Measurements from ENCODE around the gene BOLA3. TPM values are rescaled to one million over a fixed set of nuclear protein-coding genes. Genes with fewer than 3 reads are reported as not detected.

The BOLA3 gene
- total and polyA plus RNA-seq, 8 donors, result 7.2 to 32.5 (median 16.2) TPM

DNA sequence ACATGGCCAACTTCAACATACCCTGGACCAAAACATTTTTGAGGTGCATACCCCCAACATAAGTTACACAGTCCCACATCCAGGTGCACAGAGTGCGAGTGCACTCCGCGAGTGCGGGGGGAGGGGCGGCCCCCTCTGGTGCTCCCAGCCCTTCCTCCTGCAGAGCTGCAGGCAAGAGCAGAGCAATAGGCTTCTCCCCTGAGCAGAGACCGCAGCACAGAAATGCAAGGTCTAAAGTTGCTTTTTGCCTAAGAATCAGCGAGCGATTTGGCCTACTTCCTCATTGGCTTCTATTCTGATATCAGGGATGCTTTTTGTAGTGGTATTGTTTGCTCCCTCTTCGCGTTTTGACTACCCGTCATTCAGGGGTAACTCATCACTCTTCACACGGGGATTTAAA is 40.6 kb downstream of the BOLA3 start:
- FAIRE-seq (no peak), ATAC-seq (no peak), DNase-seq (no peak)
- Histone ChIP-seq H3K9me3 (no peaks in the 10 kb centered on the region), H3K27me3 (no peaks in the 10 kb centered on the region), H3K4me3 (no peak overlapping the region), H3K27ac (no peak overlapping the region), H3K36me3 (no peaks in the 10 kb centered on the region), H3K4me1 (no peaks in the 10 kb centered on the region)
- 68 to 72% methylated on average over 12 of the region's 12 CpGs for WGBS, 2 donors
- intact Hi-C loops (cut with DNase I), result no loop called here
- TF ChIP-seq, protein P1, sequence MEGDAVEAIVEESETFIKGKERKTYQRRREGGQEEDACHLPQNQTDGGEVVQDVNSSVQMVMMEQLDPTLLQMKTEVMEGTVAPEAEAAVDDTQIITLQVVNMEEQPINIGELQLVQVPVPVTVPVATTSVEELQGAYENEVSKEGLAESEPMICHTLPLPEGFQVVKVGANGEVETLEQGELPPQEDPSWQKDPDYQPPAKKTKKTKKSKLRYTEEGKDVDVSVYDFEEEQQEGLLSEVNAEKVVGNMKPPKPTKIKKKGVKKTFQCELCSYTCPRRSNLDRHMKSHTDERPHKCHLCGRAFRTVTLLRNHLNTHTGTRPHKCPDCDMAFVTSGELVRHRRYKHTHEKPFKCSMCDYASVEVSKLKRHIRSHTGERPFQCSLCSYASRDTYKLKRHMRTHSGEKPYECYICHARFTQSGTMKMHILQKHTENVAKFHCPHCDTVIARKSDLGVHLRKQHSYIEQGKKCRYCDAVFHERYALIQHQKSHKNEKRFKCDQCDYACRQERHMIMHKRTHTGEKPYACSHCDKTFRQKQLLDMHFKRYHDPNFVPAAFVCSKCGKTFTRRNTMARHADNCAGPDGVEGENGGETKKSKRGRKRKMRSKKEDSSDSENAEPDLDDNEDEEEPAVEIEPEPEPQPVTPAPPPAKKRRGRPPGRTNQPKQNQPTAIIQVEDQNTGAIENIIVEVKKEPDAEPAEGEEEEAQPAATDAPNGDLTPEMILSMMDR (IDR thresholded peaks at IDR 0.05), result no peak

DNA sequence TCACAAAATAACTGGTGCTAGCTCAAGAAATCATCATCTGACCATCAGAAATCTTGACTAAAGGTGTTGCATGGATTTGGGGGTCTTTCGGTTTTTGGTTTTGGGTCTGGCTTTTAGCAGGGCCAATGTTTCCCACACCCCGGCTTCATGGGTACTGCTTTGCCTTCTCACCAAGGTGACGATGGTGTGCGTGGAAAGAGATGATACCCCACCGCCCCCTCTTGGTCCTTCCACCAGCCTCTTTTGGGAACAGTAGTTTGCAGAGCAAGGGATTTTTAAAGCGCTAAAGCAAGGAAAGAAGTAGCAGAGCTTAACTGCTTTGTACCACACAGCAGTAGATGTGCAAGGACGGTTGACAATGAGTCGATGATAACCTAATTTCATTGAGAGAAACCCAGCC is 42.3 kb downstream of the BOLA3 start:
- ATAC-seq, result no peak
- TF ChIP-seq, protein P1 (IDR thresholded peaks at IDR 0.05), result no peak
- H3K27ac ChIP-seq, result no peak overlapping the region
- no peak overlapping the region for H3K4me3 ChIP-seq
- no peaks in the 10 kb centered on the region for H3K4me1 ChIP-seq
- intact Hi-C loops (cut with DNase I), result no loop called here
- no peaks in the 10 kb centered on the region for H3K27me3 ChIP-seq
- WGBS, 2 donors, result 93 to 95% methylated on average over 8 of the region's 8 CpGs
- no peaks in the 10 kb centered on the region for H3K9me3 ChIP-seq
- DNase-seq, result no peak
- peaks cover 0 to 6% (median 0%) of the 10 kb centered on the region in 3 donors for H3K36me3 ChIP-seq
- no peak for FAIRE-seq

DNA sequence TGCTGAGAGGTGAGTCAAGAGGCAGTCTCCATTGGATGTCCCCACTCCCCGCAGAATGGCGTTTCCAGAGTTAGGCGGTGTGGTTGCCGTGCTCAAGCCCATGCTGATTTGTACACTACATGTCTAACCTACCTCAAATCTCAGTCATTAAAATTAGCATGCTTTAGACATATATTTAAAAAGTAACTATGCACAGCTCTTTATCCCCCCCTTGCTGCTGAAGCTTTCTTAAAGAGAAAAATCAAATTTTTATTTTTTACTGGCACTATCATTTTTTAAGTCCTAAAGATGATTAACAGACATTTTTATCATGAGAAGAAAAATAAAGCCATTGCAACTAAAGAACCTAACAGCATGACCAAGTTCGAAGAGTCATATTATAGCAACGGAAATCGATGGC is 42.9 kb downstream of the BOLA3 start:
- 91 to 92% methylated on average over 7 of the region's 7 CpGs for WGBS, 2 donors
- TF ChIP-seq, protein P1 (IDR thresholded peaks at IDR 0.05), result no peak
- Histone ChIP-seq H3K4me3 (no peak overlapping the region), H3K36me3 (peaks cover 0 to 12% (median 0%) of the 10 kb centered on the region in 3 donors), H3K9me3 (no peaks in the 10 kb centered on the region), H3K27me3 (no peaks in the 10 kb centered on the region), H3K4me1 (no peaks in the 10 kb centered on the region), H3K27ac (no peak overlapping the region)
- ATAC-seq (no peak), DNase-seq (no peak), FAIRE-seq (no peak)
- intact Hi-C loops (cut with DNase I), result no loop called here

DNA sequence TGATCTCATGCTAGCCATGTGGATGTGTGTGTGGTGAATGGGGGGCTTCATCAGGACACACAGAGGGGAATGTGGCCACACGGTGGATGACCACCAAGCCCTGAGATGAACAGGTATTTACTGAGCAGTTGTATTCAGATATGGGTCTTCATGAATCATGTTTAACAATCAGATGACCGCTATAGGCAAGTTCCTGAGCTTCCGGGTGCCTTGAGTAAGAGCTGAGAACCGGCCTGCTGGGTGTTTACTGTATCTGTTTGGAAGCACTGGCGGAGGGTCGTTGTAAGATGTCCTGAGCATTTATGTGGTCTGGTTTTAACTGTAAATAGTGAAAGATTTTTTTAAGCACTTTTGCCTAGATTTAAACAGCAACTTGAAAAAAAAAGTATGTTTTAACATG is 43.9 kb downstream of the BOLA3 start:
- intact Hi-C loops (cut with DNase I), result no loop called here
- FAIRE-seq (no peak), DNase-seq (no peak), ATAC-seq (no peak)
- no peak overlapping the region for H3K4me3 ChIP-seq
- H3K27ac ChIP-seq, result no peak overlapping the region
- peaks cover 0 to 20% (median 0%) of the 10 kb centered on the region in 3 donors for H3K36me3 ChIP-seq
- no peaks in the 10 kb centered on the region for H3K9me3 ChIP-seq
- H3K4me1 ChIP-seq, result no peaks in the 10 kb centered on the region
- WGBS, 2 donors, result 85 to 86% methylated on average over 6 of the region's 6 CpGs
- no peaks in the 10 kb centered on the region for H3K27me3 ChIP-seq
- TF ChIP-seq, protein P1 (IDR thresholded peaks at IDR 0.05), result no peak

DNA sequence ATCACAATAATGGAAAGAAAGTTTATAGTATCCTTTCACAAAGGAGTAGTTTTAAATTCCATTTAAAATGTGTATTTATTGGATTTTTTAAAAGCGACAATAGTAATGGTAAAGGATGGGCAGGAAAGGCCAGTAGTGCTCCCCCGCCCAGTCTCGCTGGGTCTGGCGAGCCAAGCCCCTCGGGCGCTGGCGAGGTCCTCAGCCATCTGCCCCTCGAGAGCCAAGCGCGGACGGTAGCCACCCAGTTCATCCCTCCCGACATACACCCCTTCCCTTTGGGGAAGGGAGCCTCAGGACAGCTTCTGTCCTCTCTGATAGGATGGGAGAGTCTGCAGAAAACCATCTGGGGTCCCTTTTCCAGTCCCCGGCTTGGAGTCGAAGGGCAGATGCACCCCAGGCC is 45.2 kb downstream of the BOLA3 start:
- intact Hi-C loops (cut with DNase I), result no loop called here
- TF ChIP-seq, protein P1 (IDR thresholded peaks at IDR 0.05), result no peak
- Histone ChIP-seq H3K4me1 (no peaks in the 10 kb centered on the region), H3K4me3 (no peak overlapping the region), H3K36me3 (peaks cover 0 to 20% (median 0%) of the 10 kb centered on the region in 3 donors), H3K9me3 (no peaks in the 10 kb centered on the region), H3K27ac (no peak overlapping the region), H3K27me3 (no peaks in the 10 kb centered on the region)
- no peak for FAIRE-seq
- ATAC-seq, result no peak
- 94 to 96% methylated on average over 14 of the region's 14 CpGs for WGBS, 2 donors
- no peak for DNase-seq
